HG03196 (cell line): Measurements from ENCODE around the gene OR52K2.
"Not testable (repeated sequence)": the region's sequence is repeated elsewhere in the genome, so short reads cannot be mapped to it uniquely, and the experiment has no call there.

Source experiments
- ATAC-seq: cut with Tn5 transposase; IDR thresholded peaks from one replicate; pipeline ENCODE4 v1.9.1; 2021; ENCODE audit not compliant: unreplicated experiment

OR52K2 gene

DNA sequence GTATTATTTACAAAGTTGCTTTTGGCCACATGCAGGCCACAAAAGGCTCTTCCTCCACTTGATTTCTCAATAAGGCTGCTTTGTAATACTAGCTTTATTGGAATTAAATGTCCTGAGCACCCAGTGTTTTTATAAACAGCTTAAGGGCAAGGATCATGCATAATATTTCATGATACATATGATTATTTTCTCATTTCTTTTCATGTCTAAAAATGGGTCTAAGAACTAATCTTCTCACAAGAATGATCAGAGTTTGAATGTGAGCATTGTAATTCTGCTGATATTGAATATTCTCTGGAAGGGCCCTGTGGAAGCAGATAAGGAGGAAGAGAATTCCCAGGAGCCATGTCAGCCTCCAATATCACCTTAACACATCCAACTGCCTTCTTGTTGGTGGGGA, at the start of gene OR52K2:
OR52K2 (plus strand) TSS at position 301 of the 400 bp plus-strand sequence; CDS start at position 346, 45 bp downstream.
- ATAC-seq: no peak

GRCh38 chr11:4406206-4406605, 42.9 kb upstream of the OR52K2 start:
- ATAC-seq: not testable (repeated sequence)

DNA sequence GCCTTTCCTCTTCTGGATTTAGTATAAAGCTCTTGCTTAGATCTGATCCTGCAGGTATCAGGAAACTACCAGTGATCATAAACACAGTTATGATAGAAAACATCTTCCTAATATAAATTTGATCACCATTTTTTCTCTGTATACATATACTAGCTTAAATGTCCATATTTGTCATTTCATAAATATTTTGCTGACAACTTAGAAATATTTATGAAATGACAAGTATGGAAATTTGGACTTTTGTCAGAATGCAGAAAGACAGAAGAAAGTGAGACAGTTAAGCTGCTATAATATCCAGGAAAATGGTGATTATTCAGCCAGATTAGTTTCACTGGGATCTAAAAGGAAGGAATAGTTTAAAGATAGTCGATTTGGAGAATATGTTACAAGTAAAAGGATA, 32.8 kb upstream of the OR52K2 start:
- ATAC-seq: no peak

GRCh38 chr11:4416816-4417215, 32.3 kb upstream of the OR52K2 start:
- no peak for ATAC-seq

- ATAC-seq: no peak
Observed at GRCh38 chr11:4418403-4418802, 30.7 kb upstream of the OR52K2 start.

DNA sequence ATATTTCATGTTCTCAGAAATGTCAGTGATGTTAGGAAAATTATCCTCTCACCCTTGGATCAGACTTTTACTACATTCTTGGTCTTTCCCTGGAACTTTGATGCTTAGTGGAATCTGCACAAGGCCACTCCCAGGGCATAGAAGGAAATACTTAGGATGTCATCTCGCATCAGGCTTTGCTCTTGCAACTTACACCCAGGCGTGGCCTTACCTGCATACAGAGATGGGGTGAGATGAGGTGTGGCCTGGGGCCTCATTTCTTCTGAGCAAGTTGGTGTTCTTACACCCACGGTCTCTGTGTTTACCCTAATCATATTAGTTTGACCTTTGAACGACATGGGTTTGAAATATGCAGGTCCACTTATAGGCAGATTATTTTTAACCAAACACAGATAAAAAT, 19.0 kb upstream of the OR52K2 start:
- ATAC-seq: no peak

DNA sequence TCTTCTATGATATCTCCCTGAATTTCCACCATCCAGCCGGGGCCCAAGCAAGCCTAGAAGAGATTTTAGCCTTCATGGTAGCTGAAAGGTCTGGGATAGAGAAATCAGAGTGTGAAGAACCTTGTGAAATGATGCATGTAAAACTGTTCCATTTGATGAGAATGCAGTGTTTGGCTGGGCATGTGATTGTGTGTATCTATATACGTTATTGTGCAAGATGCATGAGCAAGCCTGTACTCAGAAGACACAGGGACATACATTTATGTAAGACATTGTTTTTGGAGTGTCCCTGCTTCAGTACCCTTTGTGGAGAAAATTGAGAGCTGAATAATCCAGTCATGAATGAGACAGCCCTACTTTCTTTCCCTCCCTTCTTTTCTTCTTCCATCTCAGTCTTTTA, 15.2 kb upstream of the OR52K2 start:
- ATAC-seq: no peak

DNA sequence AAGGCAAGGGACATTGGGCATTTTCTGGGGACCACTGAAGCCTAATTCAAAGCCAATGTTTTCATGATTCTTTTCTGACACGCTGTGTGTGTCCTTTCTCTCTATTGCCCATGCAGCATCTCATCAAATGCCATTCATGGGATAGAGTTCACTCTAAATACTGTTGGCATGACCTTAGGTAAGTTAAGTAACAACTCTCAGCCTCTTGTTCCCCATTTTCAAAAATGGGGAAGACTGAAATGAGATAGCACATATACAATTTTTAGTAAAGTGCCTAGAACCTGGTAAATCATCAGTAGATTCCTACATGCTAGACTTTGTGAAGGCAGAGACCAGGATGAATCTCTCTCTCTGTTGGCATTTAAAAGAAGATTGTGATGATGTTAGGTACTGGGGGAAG, 12.7 kb upstream of the OR52K2 start:
- ATAC-seq: no peak

- no peak for ATAC-seq
Observed at GRCh38 chr11:4441515-4441914, 7.6 kb upstream of the OR52K2 start.

DNA sequence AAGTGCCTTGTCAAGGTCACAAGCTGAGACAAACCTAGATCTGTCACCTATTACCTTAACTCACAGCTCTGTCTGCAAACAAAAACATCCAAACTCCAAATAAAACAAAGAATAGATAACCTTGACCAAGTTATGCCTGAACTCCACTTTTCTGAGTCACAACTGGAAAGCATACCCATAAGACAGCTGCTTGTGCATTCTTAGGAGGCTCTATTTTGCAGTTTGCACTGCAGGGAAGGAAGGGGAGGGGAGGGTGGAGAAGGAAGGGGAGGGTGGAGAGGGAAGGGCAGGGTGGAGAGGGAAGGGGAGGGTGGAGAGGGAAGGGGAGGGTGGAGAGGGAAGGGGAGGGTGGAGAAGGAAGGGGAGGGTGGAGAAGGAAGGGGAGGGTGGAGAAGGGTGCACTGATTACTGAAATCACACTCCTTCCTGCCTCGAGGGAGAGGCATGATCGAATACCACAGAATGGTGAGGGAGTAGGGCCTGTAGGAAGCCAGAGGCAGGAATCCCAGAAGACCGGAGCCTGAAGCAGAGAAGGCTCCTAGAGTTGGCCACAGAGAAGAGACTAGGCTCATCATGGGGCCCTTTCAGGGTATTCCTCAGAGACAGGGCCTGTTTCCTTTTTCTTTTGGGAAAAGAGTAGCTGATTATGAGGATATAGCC, 5.7 kb upstream of the OR52K2 start:
- ATAC-seq: no peak

GRCh38 chr11:4453118-4453517, 4.0 kb downstream of the OR52K2 start:
- ATAC-seq: no peak

DNA sequence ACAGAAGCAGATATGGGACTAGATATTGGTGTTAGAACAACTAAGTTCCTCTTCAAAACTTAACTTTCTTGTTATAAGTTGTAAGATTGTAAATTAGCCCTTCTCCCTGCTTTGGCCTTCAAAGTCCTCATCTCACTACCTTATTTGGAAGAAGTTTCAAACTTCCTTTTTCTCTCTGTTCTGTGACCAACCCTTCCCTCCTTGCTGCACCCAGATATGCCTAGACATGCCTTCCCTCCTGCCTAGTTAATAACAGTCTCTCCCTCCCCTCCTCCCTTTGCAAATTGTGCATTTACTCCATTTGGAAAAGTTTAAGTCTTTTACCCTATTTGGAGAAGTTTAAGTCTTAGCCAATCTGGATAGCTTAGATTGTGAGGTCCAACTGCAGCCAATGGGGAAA, 4.9 kb downstream of the OR52K2 start:
- ATAC-seq: no peak

DNA sequence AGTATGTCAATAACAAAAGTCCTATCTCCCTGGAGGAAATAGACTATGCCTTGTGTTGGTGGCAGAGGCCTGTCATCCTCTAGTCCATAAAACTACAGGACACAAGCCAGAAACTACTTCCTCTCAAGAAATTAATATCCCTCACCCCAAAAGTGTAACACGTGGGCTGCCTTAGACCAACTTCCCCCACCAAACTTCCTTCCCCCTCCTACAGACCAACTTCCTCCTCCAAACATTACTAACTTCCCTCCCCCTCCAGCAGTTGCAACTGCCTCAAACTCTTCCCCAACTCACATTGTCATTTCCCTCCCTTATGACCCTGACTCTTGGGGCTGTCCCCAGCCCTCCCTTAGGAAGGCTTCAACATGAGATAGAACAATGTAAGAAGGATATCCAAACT, 6.3 kb downstream of the OR52K2 start:
- ATAC-seq: no peak

- no peak for ATAC-seq
Observed at GRCh38 chr11:4459500-4459899, 10.4 kb downstream of the OR52K2 start.

- no peak for ATAC-seq
Observed at GRCh38 chr11:4460151-4460550, 11.1 kb downstream of the OR52K2 start.

DNA sequence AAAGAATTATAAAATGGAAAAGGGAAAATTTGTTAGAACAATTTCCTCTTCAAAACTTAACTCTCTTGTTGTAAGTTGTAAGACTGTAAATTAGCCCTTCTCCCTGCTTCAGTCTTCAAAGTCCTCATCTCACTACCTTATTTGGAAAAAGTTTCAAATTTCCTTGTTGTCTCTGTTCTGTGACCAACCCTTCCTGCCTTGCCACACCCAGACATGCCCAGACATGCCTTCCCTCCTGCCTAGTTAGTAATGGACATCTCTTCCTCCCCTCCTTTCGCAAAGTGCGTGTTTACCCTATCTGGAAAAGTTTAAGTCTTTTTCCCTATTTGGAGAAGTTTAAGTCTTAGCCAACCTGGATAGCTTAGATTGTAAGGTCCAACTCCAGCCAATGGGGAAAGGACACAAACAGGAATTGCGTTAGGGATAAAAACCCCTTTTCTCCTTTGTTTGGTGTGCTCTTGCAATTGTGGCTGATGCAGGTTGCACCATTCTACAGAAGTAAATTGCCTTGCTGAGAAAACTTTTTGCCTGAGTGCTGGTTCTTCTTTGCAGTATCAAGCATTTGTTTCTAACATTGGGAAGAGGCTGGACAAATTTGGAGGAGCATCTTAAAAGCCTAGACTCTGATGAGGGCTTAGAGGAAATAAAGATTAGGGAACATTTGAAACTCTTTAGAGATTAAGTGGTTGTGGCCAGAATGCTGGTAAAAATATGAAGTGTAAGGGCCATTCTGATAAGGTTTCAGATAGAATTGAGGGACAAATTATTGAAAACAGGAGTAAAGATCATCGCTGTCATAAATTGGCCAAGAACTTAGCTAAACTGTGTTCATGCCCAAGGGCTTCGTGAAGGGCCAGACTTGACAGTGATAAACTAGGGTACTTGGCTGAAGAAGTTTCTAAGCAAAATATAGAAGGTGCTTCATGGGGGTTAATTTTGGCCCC, 15.4 kb downstream of the OR52K2 start:
- no peak for ATAC-seq

DNA sequence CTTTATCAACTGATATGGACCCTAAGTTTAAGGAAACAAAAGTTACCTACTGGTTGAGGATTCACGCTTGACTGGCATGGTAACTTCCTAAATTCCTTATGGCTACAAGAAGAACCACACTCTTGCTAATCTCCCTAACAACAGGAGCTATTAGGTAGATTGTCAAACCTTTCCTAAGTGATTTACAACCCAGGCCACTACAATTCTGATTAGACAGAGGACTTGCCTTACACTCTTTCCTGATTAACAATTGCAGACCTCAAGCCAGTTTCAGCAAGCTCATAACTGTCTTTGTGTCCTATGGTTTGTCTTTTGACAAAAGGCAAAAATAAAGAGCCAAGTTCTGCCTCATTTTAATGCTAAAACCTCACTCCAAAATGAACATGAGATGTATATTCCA, 16.3 kb downstream of the OR52K2 start:
- ATAC-seq: no peak

DNA sequence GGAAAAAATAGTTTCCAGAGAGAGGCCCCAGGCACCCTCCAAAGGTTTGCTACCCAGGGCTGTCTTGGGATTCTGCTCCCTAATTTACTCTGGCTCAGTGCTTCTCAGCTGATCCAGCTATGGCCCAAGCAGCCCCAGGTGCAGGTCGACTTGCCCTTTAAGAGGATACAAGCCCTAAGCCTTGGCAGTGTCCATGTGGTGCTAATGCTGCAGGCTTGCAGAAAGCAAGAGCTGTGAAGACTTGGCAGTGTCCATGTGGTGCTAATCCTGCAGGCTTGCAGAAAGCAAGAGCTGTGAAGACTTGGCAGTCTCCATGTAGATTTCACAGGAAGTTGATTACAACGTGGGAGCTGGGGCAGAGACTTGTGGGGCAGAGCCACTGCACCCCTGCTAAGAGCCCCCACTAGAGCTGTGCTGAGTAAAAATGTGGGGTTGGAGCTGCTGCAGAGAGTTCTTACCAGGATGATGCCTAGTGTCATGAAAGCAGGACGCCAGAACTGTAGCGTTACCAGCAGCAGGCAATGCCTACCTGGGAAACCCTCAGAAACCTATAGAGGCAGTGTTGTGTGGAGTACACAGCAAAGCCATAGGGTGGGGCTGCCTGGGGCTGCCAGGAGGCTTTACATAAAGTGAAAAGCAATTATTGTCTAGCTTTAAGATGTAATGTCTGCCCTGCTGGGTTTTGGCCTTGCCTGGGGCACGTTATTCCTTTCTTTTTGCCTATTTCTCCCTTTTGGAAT, 17.2 kb downstream of the OR52K2 start:
- no peak for ATAC-seq

DNA sequence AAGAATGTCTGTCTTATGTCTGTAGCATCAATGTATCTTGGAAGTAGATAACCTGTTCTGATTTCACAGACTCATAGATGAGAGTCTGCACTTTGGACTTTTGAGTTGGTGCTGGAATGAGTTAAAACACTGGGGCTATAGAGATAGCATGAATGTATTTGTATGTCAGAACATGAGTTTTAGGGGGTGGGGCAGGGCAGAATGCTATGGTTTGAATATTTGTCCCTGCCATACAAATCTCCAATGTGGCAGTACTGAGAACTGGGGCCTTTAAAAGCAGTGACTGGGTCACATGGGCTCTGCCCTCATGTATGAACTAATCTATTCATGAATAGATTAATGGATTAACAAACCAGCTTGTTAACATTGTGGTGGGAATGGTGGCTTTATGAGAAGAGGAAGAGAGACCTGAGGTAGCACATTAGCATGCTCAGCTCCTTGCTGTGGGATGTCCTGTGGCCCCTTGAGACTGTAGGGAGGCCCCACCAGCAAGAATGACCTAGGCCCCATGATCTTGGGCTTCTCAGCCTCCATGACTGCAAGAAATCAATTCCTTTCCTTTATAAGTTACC, 17.9 kb downstream of the OR52K2 start:
- no peak for ATAC-seq

DNA sequence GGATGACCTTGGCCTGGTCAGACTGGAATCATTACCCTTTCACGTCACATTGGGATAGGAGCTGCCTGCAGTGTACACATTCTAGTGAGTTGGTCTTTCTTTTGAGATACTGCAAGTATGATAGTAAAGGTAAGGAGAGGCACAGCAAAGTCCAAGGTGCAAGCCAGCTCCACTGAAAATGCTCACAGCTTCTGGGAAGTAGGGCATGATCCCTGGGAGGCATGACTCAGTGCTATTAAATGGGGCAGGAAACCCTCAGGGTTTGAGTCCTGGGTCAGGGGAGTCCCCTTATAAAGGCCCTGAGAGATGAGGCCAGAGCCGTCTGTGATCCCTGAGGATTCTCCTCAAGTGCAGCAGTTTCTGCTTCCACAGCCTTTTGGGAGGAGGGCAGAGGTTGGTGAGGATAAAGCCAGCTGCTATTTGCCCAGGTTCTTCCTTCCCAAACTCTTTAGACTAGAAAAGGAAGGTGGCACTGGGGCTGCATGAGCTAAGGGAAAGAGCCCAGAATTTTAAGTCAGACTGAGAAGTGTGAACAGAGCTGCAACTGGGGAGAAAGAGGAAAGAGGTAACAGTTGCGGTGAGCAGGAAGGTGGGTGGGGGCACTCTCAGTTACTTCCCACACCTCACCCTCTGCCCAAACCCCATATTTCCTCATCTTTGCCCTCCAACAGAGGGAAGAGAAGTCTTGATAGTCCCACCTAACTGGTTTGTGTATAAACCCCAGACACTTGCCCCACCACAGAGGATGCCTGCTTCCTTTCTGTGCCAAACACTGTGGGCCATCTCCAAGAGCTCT, 18.9 kb downstream of the OR52K2 start:
- no peak for ATAC-seq
